Measurements from ENCODE around the gene HADHA.
"Not testable (repeated sequence)": the region's sequence is repeated elsewhere in the genome, so short reads cannot be mapped to it uniquely, and the experiment has no call there.

HADHA gene
- total RNA-seq, result 113 to 163 reads per million in 2 donors

- peak; percentile 71 for DNase-seq
These were observed at the start of gene HADHA, which contains the start of gene HADHB for GRCh38 chr2:26244309-26245230. TSS of gene HADHA (minus strand) at chr2:26244632. CDS start at chr2:26244596, 36 bp downstream. TSS of gene HADHB (plus strand) at chr2:26244939. CDS start at chr2:26254255, 9,316 bp downstream.

- no peak for DNase-seq
These were observed 48.2 kb upstream of the HADHA start for GRCh38 chr2:26292646-26293045.

DNA sequence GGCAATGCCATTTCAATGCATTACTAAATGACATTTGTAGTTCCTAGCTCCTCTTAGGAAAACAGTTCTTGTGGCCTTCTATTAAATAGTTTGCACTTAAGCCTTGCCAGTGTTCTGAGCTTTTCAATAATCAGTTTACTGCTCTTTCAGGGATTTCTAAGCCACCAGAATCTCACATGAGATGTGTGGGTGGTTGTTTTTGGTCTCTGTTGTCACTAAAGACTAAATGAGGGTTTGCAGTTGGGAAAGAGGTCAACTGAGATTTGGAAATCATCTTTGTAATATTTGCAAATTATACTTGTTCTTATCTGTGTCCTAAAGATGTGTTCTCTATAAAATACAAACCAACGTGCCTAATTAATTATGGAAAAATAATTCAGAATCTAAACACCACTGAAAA, 45.6 kb upstream of the HADHA start:
- no peak for DNase-seq

DNA sequence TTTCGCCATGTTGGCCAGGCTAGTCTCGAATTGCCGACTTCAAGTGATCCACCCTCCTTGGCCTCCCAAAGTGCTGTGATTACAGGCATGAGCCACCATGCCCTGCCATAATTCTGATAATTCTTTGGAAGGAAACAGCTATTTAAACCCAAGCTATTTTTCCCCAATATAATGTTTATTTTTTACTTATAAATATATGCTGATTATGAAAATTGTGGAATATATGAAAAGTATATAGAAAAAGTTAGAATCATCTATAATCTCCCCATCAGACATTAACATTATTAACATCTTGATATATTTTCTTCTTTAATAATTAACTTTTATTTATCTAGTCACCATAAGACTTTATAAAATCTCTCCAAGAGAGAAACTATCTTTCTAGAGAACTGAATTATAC, 41.5 kb upstream of the HADHA start:
- DNase-seq, result no peak

- DNase-seq, result no peak
These were observed 39.7 kb upstream of the HADHA start for GRCh38 chr2:26284132-26284531.

DNA sequence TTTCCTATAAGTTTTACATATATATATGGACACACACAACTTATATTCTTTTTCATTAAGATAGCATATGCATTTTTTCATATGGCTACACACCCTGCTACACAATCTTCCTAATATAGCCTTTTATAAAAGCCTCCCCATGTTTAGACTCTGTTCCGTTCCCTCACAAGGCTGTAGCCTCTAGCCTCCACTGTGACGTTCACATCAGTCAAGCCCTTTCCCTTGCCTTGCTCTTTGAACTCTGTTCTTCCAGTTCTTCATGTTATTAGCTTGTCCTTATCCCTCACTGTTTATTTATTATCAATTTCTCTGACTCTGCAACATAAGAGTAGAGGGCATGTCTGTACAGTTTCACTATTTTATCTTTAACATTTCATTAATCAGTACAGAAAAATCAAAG, 39.2 kb upstream of the HADHA start:
- no peak for DNase-seq

GRCh38 chr2:26281226-26281625, 36.8 kb upstream of the HADHA start:
- no peak for DNase-seq

DNA sequence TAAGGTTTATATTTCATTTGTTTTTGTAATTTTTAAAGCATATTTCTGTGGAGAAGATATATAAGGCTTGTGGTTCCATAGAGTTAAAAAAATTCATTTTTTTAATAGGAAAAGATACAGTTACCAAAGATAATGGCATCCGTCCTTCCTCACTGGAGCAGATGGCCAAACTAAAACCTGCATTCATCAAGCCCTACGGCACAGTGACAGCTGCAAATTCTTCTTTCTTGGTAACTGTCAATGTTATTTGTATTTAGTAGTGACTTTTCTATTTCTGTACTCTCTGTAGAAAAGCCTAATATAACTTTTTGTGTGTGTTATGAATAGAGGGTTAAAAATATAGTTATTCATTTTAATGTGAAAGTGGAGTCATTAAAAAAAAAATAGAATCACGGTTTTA, 35.5 kb upstream of the HADHA start:
- no peak for DNase-seq

- no peak for DNase-seq
These were observed 32.2 kb upstream of the HADHA start for GRCh38 chr2:26276484-26277227.

GRCh38 chr2:26274058-26274613, 29.7 kb upstream of the HADHA start:
- no peak for DNase-seq

- no peak for DNase-seq
These were observed 29.1 kb upstream of the HADHA start for GRCh38 chr2:26273501-26273900.

GRCh38 chr2:26270373-26270772, 25.9 kb upstream of the HADHA start:
- DNase-seq, result no peak

DNA sequence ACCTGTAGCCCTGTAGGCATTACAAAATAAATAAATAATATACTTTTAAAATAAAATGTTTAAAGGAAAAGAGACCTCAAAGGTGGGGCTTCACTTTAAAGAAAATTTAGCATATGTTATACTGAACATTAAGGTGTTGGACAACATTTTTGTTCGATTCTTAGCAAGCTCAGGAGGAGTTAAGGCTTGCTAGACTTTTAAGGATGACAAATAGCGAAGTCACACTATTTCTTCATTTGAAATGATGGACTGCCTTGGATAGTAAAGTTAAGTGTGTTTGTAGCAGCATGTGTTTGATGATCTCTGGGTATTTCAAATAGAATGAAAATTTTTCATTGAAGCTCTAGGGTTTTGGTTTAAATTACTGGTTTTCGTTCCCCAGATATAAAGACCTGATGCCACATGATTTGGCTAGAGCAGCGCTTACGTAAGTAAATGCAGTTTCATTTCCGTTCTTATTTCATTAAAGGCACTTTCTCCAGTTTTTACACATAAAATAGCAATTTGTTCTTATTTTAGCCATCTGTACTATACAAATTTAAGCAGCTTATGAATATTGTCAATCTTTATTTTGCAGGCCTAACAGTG, 25.2 kb upstream of the HADHA start:
- no peak for DNase-seq

DNA sequence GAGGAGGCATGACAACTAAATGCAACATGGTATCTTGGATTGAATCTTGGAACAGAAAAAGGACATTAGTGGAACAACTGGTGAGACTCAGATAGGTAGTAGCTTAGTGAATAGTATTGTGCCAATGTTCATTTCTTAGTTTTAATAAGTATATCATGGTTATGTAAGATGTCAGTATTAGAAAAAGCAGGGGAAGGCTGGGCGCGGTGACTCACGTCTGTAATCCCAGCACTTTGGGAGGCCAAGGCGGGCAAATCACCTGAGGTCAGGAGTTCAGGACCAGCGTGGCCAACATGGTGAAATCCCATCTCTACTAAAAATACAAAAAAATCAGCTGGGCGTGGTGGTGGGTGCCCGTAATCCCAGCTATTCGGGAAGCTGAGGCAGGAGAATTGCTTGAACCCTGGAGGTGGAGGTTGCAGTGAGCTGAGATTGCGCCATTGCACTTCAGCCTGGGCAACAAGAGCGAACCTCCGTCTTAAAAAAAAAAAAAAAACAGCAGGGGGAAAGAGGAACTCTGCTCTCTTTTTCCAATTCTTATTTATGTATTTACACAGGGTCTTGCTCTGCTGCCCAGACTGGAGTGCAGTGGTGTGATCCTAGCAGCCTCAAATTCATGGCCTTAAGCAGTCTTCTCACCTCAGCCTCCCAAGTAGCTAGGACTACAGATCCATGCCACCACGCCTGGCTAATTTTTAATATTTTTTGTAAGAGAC, 24.4 kb upstream of the HADHA start:
- not testable (repeated sequence) for DNase-seq

DNA sequence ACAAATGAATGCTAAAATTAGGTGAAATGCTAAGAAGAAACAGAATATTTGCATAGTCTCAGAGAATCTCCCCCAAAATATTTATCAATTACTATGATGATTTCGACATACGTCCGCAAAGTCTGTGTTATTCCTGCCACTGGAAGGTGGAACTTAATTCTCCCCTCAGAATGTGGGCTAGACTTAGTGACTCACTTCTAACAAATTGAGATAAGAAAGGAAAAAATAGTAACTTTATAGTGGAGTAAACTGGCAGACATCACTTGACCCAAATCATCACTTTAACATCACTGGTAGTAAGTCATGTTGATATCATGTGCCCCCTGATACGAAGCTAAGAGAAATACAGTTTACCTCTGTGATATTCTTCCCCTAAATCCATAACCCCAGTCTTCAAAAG, 23.8 kb upstream of the HADHA start:
- DNase-seq, result no peak

DNA sequence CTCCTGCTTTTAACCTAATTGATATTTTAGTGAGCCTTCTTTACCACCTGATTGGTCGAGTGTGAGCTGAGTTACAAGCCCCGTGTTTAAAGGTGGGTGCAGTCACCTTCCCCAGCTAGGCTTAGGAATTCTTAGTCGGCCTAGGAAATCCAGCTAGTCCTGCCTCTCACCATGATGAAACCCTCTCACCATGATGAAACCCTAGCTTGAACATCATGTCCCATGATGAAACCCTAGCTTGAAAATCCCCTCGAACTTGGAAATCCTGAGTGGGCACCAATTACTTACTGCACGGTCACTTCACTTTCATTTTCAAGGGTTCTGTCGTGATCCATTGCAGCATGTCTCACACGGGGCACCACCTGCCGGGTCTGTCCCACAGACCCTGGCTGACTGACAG, 14.4 kb upstream of the HADHA start:
- DNase-seq, result not testable (repeated sequence)

- DNase-seq, result no peak
These were observed 11.4 kb upstream of the HADHA start for GRCh38 chr2:26255759-26256384.

DNA sequence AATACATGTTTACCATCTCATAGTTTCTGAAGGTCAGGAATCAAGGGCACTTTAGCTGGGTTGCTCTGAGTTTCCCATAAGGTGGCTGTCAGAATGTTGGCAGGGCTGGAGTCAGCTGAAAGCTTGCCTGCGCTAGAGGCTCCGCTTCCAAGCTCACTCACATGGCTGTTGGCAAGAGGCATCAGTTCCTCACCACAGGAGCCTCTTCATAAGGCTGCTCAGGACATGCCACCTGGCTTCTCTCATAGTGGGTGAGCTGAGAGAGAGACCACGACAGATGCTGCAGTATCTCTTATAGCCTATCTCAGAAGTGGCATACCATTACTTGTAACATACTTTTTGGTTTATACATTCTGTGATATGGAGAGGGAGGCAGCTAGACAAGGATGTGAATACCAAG, 7.5 kb upstream of the HADHA start:
- DNase-seq, result no peak

- DNase-seq, result no peak
These were observed 5.2 kb upstream of the HADHA start for GRCh38 chr2:26249625-26250024.

DNA sequence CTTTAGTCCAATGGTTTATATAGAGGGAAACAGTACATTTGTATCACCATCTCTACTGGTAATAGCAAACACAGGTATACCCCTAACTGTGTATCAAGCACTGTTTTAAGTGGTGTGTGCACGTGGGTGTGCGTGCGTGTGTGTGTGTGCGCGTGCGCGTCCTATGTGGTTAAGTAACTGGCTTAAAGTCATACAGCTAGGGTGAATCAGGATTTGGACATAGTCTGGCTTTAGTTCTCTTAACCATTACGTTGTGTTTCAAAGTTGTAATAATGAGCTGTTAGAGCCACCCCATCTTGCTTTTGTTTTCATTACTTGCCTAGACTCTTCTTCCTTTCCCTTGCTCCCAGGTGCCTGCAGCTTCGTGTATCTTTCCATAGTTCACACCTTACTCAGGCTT, 2.4 kb upstream of the HADHA start:
- no peak for DNase-seq

DNA sequence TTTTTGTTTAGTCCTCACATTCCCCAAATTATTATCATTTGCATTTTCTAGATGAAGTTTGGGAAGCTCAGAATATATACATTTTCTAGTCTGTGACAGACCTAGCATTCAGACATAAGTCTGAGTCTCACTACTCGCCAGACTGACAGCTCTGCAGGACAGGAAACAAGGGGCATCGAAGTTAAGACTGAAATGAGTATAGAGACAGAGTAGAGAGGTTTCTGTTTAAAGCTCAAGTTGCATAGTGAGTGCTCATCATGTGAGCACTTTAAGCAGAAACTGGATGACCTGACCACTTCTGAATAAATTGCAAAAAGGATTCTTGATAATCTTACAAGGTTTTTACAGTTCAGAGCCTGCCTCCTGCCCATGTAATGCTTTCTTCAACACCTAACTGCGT, 1.4 kb upstream of the HADHA start:
- no peak for DNase-seq

DNA sequence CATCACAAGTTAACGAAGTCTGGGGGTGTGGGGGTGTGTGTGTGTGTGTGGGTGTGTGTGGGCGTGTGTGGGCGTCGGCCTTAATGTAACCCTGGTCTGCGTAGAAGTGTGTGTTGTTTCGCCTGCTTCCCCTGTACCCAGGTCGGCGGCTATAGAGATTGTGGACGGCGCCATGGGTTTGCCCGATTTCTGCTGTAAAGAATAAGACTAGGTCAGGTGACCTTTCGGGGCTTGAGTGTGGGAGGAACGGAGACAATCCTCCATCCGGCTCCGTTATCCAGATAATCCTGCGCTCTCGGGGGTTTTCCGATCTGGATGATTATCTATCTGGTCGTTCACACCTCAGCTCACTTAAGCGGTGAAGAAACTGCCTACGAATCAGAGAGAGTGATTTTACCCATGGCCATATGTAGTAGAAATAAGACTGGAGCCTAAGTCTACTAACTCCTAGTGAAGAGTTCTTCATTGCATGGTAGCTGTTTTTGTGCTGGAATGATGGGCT, 850 bp upstream of the HADHA start:
- peak; percentile 26 for DNase-seq

Data from T-helper 9 cell (primary cell).